GM12878 (cell line): ENCODE data around the gene PSMD8. TPM values are rescaled to one million over a fixed set of nuclear protein-coding genes. Genes with fewer than 3 reads are reported as not detected.

Experiments
- ATAC-seq: fragments of 200-7000 bp; cut with Tn5 transposase; 3 replicates; pipeline ENCODE4 v1.9.1; 2020; ENCODE audit warnings: mild to moderate bottlenecking, moderate library complexity
- BruUV-seq: library from RNA; stranded (reverse); fragments of 400-500 nt; replicated peaks from 2 replicates; lab custom pipeline; 2021; lab: Mats Ljungman, UMichigan
- CTCF ChIA-PET: fragments of 300-600 bp; sonication (Branson Sonifier 250); formaldehyde crosslinking; extraction: SDS; loops from one replicate; lab custom pipeline; 2021; ENCODE audit warnings: inconsistent platforms; lab: Yijun Ruan, JAX
- POLR2A ChIA-PET: fragments of 350-600 bp; formaldehyde crosslinking; extraction: SDS; loops from one replicate; lab custom pipeline; 2021; ENCODE audit warnings: inconsistent platforms; lab: Charles Lee
- RAD21 ChIA-PET: fragments of 300-600 bp; sonication (Branson Sonifier 250); formaldehyde crosslinking; loops from one replicate; lab custom pipeline; 2023; ENCODE audit warnings: antibody characterized with exemption; ENCODE audit not compliant: unreplicated experiment; lab: Charles Lee
- SMC1A ChIA-PET: fragments of 300-600 bp; sonication (Branson Sonifier 250); formaldehyde crosslinking; loops from one replicate; lab custom pipeline; 2023; ENCODE audit not compliant: unreplicated experiment, uncharacterized antibody; lab: Charles Lee
- DNase-seq: peaks from one replicate; pipeline ENCODE4 v3.0.0-alpha.2; 2011; ENCODE audit warnings: low read depth, low spot score
- FAIRE-seq: peaks from 3 replicates; lab custom pipeline; 2011; peaks lifted over from hg19 to GRCh38; lab: Jason Lieb, UNC
- H2AFZ ChIP-seq: 2 replicates; pipeline ENCODE4 v1.6.0; 2011; ENCODE audit warnings: low read depth, low read length, control low read depth; ENCODE audit not compliant: control insufficient read depth
- H3K27ac ChIP-seq: 2 replicates; pipeline ENCODE4 v1.5.1; 2011; ENCODE audit warnings: control low read depth; ENCODE audit not compliant: control insufficient read depth, insufficient read depth
- H3K27me3 ChIP-seq, 2 experiments: replicated peaks in 1 of 2; 2 replicates each; pipeline versions ENCODE4 v1.6.0 to v1.6.1; 2011; ENCODE audit warnings: low read length in 1 of 2; ENCODE audit not compliant: control insufficient read depth in 2 of 2, insufficient read depth in 2 of 2
- H3K36me3 ChIP-seq, 2 experiments: 2 replicates each; pipeline ENCODE4 v1.5.1; 2011; ENCODE audit warnings: low read length in 1 of 2; ENCODE audit not compliant: control insufficient read depth in 2 of 2, insufficient read depth in 2 of 2
- H3K4me1 ChIP-seq: 2 replicates; pipeline ENCODE4 v1.6.1; 2011; ENCODE audit warnings: mild to moderate bottlenecking, low read length, moderate library complexity, mixed read lengths; ENCODE audit not compliant: control insufficient read depth, insufficient read depth
- H3K4me2 ChIP-seq: 2 replicates; pipeline ENCODE4 v1.6.0; 2011; ENCODE audit warnings: control low read depth; ENCODE audit not compliant: control insufficient read depth, insufficient read depth
- H3K4me3 ChIP-seq: fragments of 200-600 bp; sonication (generic); 2 replicates; pipeline ENCODE4 v1.5.1; 2016
- H3K79me2 ChIP-seq: 2 replicates; pipeline ENCODE4 v1.6.0; 2011; ENCODE audit warnings: low read length; ENCODE audit not compliant: control insufficient read depth, insufficient read depth
- H3K9ac ChIP-seq: 2 replicates; pipeline ENCODE4 v1.8.0; 2011; ENCODE audit warnings: low read length, control low read depth, mixed read lengths; ENCODE audit not compliant: control insufficient read depth, insufficient read depth
- H3K9me3 ChIP-seq: replicated peaks from 3 replicates; pipeline ENCODE4 v1.5.1; 2011; ENCODE audit warnings: mild to moderate bottlenecking, low read length; ENCODE audit not compliant: control insufficient read depth, insufficient read depth
- H4K20me1 ChIP-seq: 2 replicates; pipeline ENCODE4 v1.6.0; 2011; ENCODE audit not compliant: control insufficient read depth, insufficient read depth
- NFIC ChIP-seq: IDR thresholded peaks from 2 replicates; pipeline ENCODE4 v1.6.1; 2012; ENCODE audit warnings: low read depth, mild to moderate bottlenecking, inconsistent platforms, low read length, moderate library complexity
- WGBS: methylation state at CpG from one replicate; pipeline ENCODE4 v1.1.6; 2016; ENCODE audit warnings: low lambda C conversion rate; ENCODE audit not compliant: insufficient replicate concordance, insufficient coverage; ENCODE audit errors: missing lambda C conversion rate; 5-methylcytosine and 5-hydroxymethylcytosine counted together
- in situ Hi-C: fragments of 300-500 bp; cut with MboI; formaldehyde crosslinking; loops from 9 replicates; pipeline ENCODE4 v1.14.3; 2018; ENCODE audit warnings: mixed read lengths
- intact Hi-C: fragments of 100-400 bp; cut with micrococcal nuclease; formaldehyde crosslinking; loops from one replicate; pipeline ENCODE4 v1.14.2; 2022; ENCODE audit not compliant: unreplicated experiment
- polyA plus RNA-seq, 11 experiments: library from polyadenylated mRNA; depleted of rRNA in 4 of 11; unstranded in 6 of 11; stranded (reverse) in 5 of 11; fragments of >200 nt; fragmentation: Nextera tagmentation in 4 of 11; fragmentation: Illumina TruSeq in 1 of 11; extraction: Ambion mirVana in 4 of 11; extraction: Trizol in 1 of 11; gene quantifications; 1 replicate in 1 of 11; 2 replicates in 10 of 11; pipeline versions ENCODE4 v1.2.1 to v1.2.3, GENCODE V29; 2011 to 2016; ENCODE audit warnings: inconsistent platforms in 2 of 11, missing spikeins in 2 of 11, low read depth in 1 of 11
- total RNA-seq, 4 experiments: library from RNA; depleted of rRNA in 3 of 4; stranded (reverse); fragments of >200 nt in 3 of 4; fragmentation: Illumina TruSeq in 1 of 4; extraction: Trizol in 1 of 4; gene quantifications; 2 replicates each; pipeline versions ENCODE4 v1.2.1 to v1.2.3, GENCODE V29; 2013 to 2021
- TF ChIP-seq, protein P1 (sequence below): fragments of 450-650 bp; formaldehyde crosslinking; IDR thresholded peaks from 2 replicates; pipeline ENCODE4 v1.4.0; 2020; ENCODE audit warnings: mild to moderate bottlenecking, moderate library complexity
- TF ChIP-seq, protein P2 (sequence below): fragments of 450-650 bp; IDR thresholded peaks from 2 replicates; pipeline ENCODE4 v1.6.1; 2016; ENCODE audit warnings: mild to moderate bottlenecking

The PSMD8 gene
- total and polyA plus RNA-seq, 10 of the 15 experiments (the other 5 are each of a cell fraction or from before 2014, with no cell fraction given): 81.2 to 409 (median 268) TPM

DNA sequence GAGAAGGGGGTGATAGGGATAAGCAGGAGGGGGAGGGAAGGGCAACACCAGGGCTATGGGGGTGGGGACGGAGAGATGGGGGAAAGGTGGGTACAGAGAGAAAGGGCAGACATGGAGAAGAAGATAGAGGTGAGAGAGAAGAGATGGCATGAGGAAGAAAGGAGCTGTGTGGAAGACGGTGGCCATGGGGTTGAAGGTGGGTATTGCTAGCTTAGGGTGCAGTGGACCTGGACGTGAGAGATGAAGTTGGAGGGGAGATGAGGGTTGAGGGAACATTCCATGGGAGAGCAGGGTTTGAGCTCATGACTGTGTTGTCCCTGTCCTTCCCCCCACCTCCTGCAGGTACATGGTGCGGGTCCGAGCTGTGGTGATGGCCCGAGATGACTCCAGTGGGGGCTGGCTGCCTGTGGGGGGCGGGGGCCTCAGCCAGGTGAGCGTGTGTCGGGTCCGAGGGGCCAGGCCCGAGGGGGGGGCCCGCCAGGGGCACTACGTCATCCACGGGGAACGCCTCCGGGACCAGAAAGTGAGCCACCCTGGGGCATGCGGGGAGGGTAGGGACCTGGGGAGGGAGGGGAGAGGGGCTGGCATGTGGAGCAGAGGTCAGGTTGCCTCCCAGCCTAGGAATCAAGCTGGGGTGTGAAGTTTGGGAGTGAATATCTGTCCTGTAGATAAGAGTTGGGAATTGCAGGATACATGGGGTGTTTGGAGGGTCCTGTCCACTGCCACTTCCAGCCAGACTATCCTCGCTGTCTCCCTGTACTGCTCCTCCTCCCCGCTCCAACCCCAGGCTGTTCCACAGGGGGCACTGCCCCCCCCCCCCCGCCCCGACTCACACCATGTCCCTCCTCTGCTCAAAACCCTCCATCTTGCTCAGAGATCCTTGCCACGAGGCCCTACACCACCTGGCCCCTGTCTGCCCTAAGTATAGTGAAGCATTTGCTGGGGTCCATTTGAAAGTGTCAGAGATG is 15.9 kb downstream of the PSMD8 start:
- intact Hi-C loops: loop anchor here (5.0 kb wide), 1 partner anchor 158 kb away; no protein-coding TSS in a partner anchor
- BruUV-seq: no TSS peak
- peaks cover 1 to 2% of the 10 kb centered on the region in 2 experiments; a peak in 2 of 4 replicates for H3K27me3 ChIP-seq
- H3K9ac ChIP-seq: no peak overlapping the region
- H2AFZ ChIP-seq: no peak overlapping the region
- DNase-seq (no peak), ATAC-seq (no peak), FAIRE-seq (no peak)
- H4K20me1 ChIP-seq: no peaks in the 10 kb centered on the region; the same call in 1 of the 2 replicates
- H3K27ac ChIP-seq: no peak overlapping the region
- ChIA-PET RAD21 (interaction anchor here (1.8 kb wide), 1 partner anchor 13 kb away, joined by 6 read pairs; the partner anchor contains the start of gene FAM98C), CTCF (interaction anchor here (1.0 kb wide), 1 partner anchor 12 kb away, joined by 3 read pairs; the partner anchor contains the start of gene FAM98C), POLR2A (interaction anchor here (0.6 to 1.0 kb wide), 2 partner anchors 13 to 162 kb away, joined by 3 to 4 read pairs; partner anchors contain the start of gene FAM98C), SMC1A (interaction anchor here (2.2 kb wide), 1 partner anchor 13 kb away, joined by 6 read pairs; the partner anchor contains the start of gene FAM98C)
- no peaks in the 10 kb centered on the region; a peak in 1 of 4 replicates for H3K36me3 ChIP-seq
- H3K4me2 ChIP-seq: no peak overlapping the region
- no peaks in the 10 kb centered on the region for H3K79me2 ChIP-seq
- H3K4me3 ChIP-seq: no peak overlapping the region
- no peaks in the 10 kb centered on the region for H3K9me3 ChIP-seq
- 35% methylated on average over 6 of the region's 22 CpGs for WGBS
- TF ChIP-seq, protein P1, sequence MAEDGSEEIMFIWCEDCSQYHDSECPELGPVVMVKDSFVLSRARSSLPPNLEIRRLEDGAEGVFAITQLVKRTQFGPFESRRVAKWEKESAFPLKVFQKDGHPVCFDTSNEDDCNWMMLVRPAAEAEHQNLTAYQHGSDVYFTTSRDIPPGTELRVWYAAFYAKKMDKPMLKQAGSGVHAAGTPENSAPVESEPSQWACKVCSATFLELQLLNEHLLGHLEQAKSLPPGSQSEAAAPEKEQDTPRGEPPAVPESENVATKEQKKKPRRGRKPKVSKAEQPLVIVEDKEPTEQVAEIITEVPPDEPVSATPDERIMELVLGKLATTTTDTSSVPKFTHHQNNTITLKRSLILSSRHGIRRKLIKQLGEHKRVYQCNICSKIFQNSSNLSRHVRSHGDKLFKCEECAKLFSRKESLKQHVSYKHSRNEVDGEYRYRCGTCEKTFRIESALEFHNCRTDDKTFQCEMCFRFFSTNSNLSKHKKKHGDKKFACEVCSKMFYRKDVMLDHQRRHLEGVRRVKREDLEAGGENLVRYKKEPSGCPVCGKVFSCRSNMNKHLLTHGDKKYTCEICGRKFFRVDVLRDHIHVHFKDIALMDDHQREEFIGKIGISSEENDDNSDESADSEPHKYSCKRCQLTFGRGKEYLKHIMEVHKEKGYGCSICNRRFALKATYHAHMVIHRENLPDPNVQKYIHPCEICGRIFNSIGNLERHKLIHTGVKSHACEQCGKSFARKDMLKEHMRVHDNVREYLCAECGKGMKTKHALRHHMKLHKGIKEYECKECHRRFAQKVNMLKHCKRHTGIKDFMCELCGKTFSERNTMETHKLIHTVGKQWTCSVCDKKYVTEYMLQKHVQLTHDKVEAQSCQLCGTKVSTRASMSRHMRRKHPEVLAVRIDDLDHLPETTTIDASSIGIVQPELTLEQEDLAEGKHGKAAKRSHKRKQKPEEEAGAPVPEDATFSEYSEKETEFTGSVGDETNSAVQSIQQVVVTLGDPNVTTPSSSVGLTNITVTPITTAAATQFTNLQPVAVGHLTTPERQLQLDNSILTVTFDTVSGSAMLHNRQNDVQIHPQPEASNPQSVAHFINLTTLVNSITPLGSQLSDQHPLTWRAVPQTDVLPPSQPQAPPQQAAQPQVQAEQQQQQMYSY (CRISPR knock-in tag): no peak
- TF ChIP-seq, protein P2, sequence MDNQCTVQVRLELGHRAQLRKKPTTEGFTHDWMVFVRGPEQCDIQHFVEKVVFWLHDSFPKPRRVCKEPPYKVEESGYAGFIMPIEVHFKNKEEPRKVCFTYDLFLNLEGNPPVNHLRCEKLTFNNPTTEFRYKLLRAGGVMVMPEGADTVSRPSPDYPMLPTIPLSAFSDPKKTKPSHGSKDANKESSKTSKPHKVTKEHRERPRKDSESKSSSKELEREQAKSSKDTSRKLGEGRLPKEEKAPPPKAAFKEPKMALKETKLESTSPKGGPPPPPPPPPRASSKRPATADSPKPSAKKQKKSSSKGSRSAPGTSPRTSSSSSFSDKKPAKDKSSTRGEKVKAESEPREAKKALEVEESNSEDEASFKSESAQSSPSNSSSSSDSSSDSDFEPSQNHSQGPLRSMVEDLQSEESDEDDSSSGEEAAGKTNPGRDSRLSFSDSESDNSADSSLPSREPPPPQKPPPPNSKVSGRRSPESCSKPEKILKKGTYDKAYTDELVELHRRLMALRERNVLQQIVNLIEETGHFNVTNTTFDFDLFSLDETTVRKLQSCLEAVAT: no peak
- TF ChIP-seq NFIC: no peak
- TF ChIP-seq, all 136 proteins: peak for 0
- H3K4me1 ChIP-seq: peaks cover 12% of the 10 kb centered on the region
- in situ Hi-C loops: no loop called here
